T-helper 2 cell (primary cell): ENCODE data around the gene UBE2C.
A peak's percentile ranks its signal among the peaks of the same experiment; 100 is the strongest.

Source experiments
- DNase-seq, 5 experiments: peaks; one replicate each; pipeline versions ENCODE4 v3.0.0 to v3.0.0-alpha.2; 2012 to 2022

UBE2C gene

GRCh38 chr20:45833883-45834796 is 21.7 kb downstream of the UBE2C start:
- peak; percentile 19 to 56 (median 27) for DNase-seq

- DNase-seq, result no peak
Observed at GRCh38 chr20:45834797-45835161, 22.3 kb downstream of the UBE2C start.

- peak in 1 of 5 experiments; percentile 69 for DNase-seq
Observed at GRCh38 chr20:45835329-45835765, 22.9 kb downstream of the UBE2C start.

GRCh38 chr20:45835825-45836224 is 23.4 kb downstream of the UBE2C start:
- DNase-seq, result no peak

GRCh38 chr20:45836841-45837240 is 24.4 kb downstream of the UBE2C start:
- DNase-seq, result no peak

- no peak for DNase-seq
Observed at GRCh38 chr20:45840700-45841198, 28.3 kb downstream of the UBE2C start.

- no peak for DNase-seq
Observed at GRCh38 chr20:45841407-45842129, 29.1 kb downstream of the UBE2C start.

- no peak for DNase-seq
Observed at GRCh38 chr20:45842169-45842812, 29.8 kb downstream of the UBE2C start.

GRCh38 chr20:45843506-45843905 is 31.1 kb downstream of the UBE2C start:
- no peak for DNase-seq

GRCh38 chr20:45845452-45845851 is 33.0 kb downstream of the UBE2C start:
- DNase-seq, result no peak

GRCh38 chr20:45848421-45848820 is 36.0 kb downstream of the UBE2C start:
- no peak for DNase-seq

- DNase-seq, result no peak
Observed at GRCh38 chr20:45848969-45849582, 36.6 kb downstream of the UBE2C start.

- no peak for DNase-seq
Observed at GRCh38 chr20:45850238-45850637, 37.8 kb downstream of the UBE2C start.

GRCh38 chr20:45850926-45851325 is 38.5 kb downstream of the UBE2C start:
- no peak for DNase-seq

GRCh38 chr20:45851501-45851900 is 39.1 kb downstream of the UBE2C start:
- no peak for DNase-seq

- no peak for DNase-seq
Observed at GRCh38 chr20:45852326-45852725, 39.9 kb downstream of the UBE2C start.

- no peak for DNase-seq
Observed at GRCh38 chr20:45853484-45853883, 41.0 kb downstream of the UBE2C start.

GRCh38 chr20:45857114-45857881 is 44.9 kb downstream of the UBE2C start, which contains the start of the genes ACOT8 and ZSWIM3:
ACOT8 (minus strand) TSS chr20:45857392; CDS start chr20:45857315, 77 bp downstream.
ZSWIM3 (plus strand) TSS chr20:45857614; CDS start chr20:45857826, 212 bp downstream.
- DNase-seq, result peak; percentile 51 to 100 (median 85)

- peak in 2 of 5 experiments; percentile 15 to 79 for DNase-seq
Observed at GRCh38 chr20:45857882-45858216, 45.4 kb downstream of the UBE2C start.

GRCh38 chr20:45859916-45860315 is 47.5 kb downstream of the UBE2C start:
- DNase-seq, result no peak

- DNase-seq, result no peak
Observed at GRCh38 chr20:45860560-45861220, 48.2 kb downstream of the UBE2C start.
